ENCODE results near the gene MAP3K19.
"Not testable (repeated sequence)": the region's sequence is repeated elsewhere in the genome, so short reads cannot be mapped to it uniquely, and the experiment has no call there.

MAP3K19 gene

GRCh38 chr2:135052042-135052876, 5.0 kb upstream of the MAP3K19 start, which contains the start of gene RAB3GAP1:
TSS of gene RAB3GAP1 (plus strand) at chr2:135052292. CDS start at chr2:135052308, 16 bp downstream.
- peak; percentile 85 for DNase-seq (ENCODE audit: low spot score)

GRCh38 chr2:135050684-135051083, 3.4 kb upstream of the MAP3K19 start:
- no peak for DNase-seq (ENCODE audit: low spot score)

- DNase-seq (ENCODE audit: low spot score), result no peak
Observed at GRCh38 chr2:135050132-135050531, 2.9 kb upstream of the MAP3K19 start.

DNA sequence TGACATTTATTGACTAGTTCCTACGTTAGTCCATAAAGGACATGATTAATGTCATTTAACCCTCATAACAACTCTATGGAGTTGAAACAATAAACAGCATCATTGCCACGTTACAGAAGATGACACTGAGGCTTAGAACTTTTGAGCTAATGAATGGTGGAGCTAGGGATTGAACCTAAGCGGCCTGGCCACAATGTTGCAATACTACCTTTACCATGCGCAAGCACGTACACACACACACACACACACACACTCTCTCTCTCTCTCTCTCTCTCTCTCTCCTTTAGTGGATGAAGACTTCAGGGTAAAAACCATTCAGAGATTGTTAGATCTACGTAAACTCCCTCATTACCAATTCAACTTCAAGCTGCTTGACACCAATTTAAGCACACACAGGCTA, 875 bp upstream of the MAP3K19 start:
- DNase-seq (ENCODE audit: low spot score), result no peak

DNA sequence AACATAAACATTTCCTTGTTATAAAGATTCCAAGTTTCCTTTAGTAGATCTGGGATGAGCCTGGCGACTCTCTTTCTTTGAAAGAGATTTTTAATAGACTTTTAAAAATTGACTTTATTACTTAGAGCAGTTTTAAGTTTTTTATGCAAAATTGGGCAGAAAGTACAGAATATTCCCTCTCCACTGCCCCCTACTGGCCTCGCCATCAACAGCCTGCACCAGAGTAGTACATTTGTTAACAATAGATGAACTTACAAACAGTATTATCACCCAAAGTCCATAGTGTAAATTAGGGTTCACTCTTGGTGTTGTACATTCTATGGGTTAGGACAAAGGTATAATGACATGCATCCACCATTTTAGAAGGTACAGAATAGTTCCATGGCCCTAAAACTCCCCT, 3.9 kb downstream of the MAP3K19 start:
- no peak for DNase-seq (ENCODE audit: low spot score)

GRCh38 chr2:135037831-135038230, 9.4 kb downstream of the MAP3K19 start:
- no peak for DNase-seq (ENCODE audit: low spot score)

DNA sequence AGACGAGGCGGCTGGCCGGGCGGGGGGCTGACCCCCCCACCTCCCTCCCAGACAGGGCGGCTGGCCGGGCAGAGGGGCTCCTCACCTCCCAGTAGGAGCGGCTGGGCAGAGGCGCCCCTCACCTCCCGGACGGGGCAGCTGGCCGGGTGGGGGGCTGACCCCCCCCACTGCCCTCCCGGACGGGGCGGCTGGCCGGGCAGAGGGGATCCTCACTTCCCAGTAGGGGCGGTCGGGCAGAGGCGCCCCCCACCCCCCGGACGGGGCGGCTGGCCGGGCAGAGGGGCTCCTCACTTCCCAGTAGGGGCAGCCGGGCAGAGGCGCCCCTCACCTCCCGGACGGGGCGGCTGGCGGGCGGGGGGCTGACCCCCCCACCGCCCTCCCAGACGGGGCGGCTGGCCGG, 14.0 kb downstream of the MAP3K19 start:
- not testable (repeated sequence) for DNase-seq (ENCODE audit: low spot score)

GRCh38 chr2:135030826-135031225, 16.4 kb downstream of the MAP3K19 start:
- no peak for DNase-seq (ENCODE audit: low spot score)

GRCh38 chr2:135029481-135030134, 17.6 kb downstream of the MAP3K19 start:
- no peak for DNase-seq (ENCODE audit: low spot score)

DNA sequence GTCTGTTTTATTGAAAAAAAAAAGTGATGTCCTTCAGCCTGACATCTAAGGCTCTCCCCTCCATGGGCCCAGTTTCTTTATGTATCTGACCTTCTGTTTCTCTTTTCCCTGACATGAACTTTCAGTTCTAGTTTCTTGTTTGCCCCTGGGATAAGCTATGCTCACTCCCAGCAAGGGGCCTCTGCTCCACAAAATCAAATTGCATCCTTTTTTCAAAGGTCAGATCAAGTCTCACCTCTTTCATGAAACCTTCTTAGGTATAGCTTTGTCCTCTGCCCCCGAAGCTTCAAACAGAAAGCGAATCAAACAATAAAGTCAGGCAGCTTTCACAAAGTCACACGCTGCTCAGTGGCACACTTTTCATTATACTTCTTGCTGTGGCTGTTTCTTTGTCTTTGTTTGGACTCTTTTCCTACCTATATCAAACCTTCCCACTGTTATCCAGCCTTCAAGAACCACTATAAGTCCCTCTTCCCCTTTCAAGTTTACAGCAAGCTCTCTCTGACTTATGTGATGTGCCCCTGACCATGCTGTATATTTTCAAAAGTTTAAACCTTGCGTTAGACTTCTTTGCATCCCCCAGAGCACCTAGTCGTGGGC, 23.3 kb downstream of the MAP3K19 start:
- no peak for DNase-seq (ENCODE audit: low spot score)

GRCh38 chr2:135022952-135023880, 24.0 kb downstream of the MAP3K19 start:
- DNase-seq (ENCODE audit: low spot score), result no peak

GRCh38 chr2:135021618-135022017, 25.6 kb downstream of the MAP3K19 start:
- no peak for DNase-seq (ENCODE audit: low spot score)

GRCh38 chr2:135011633-135012032, 35.6 kb downstream of the MAP3K19 start:
- DNase-seq (ENCODE audit: low spot score), result no peak

DNA sequence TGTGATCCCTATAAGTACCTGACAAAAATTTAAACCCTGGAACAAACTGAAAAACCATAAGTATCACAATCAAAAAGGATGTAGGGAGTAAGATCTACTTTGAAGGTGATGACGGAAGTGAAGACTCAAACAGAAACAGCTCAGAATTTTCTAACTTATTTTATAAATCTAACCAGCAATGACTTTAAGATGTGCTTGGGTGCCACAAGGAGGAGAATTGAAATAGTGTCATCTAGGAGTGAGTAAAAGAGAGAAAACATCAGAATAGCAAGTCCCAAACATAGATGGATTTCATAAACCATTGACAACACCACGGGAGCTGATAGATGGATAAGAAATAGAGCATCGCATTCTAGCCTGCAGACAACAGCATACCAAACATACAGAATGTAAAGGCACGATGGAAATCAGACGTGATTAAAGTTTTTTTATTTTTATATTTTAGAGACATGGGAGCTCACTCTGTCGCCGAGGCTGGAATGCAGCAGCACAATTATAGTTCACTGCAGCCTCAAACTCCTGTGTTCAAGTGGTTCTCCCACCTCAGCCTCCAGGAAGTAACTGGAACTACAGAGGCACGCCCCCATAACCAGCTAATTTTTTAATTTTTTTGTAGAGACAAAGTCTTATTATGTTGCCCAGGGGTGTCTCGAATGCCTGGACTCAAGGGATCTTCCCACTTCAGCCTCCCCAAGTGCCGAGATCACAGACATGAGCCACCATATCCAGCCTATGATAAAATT, 36.9 kb downstream of the MAP3K19 start:
- no peak for DNase-seq (ENCODE audit: low spot score)

GRCh38 chr2:135009339-135009738, 37.9 kb downstream of the MAP3K19 start:
- DNase-seq (ENCODE audit: low spot score), result no peak

GRCh38 chr2:135005753-135006152, 41.5 kb downstream of the MAP3K19 start:
- no peak for DNase-seq (ENCODE audit: low spot score)

DNA sequence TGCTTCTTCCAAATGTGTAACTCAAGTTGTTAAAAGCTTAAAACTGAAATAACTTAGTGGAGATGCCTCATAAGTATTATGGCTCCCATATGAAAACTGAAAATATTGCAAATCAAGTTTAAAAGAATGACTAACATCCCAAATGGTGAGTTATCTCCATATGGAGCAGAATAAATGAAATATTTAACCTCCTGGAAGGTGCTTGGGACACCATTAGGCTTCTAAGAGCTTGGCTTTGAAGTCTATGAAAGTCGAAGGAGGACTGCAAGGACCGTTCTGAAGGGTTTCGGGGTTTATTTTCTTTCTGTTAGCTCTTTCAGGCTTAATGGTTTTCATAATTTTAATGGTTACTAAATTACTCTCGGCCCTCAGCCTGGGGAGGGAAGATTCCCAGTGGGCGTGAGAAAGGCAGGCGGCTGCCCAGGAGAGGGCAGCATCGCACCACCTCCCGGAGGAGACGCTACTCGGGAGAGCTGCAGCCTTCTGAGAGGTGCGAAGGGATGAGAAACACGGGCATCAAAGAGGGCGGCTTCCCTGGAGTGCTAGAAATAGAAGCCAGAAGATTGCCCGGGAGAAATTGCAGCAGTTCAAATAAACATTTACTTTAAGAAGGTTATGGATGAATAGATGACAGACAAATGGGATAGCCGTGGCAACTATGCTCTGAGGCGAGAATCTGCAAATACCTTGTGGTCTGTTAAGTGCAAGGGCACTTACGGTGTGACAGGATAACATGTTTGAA, 43.1 kb downstream of the MAP3K19 start:
- DNase-seq (ENCODE audit: low spot score), result peak; percentile 83

DNA sequence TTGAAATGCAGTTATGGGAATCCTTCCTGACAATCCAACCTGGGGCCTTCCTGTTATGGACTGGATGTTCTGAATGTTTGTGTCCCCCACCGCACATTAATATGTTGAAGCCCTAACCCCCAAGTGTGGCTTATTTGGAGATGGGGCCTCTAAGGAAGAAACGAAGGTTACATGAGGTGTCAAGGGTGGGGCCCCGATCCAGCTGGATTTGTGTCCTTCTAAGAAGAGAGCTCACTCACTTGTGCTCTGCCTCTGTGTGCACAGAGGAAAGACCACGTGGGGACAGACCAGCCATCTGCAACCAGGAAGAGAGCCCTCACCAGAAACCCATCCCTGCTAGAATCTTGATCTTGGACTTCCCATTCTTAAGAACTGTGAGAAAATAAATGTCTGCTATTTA, 44.4 kb downstream of the MAP3K19 start:
- DNase-seq (ENCODE audit: low spot score), result no peak

GRCh38 chr2:134999521-134999920, 47.7 kb downstream of the MAP3K19 start:
- DNase-seq (ENCODE audit: low spot score), result no peak

DNA sequence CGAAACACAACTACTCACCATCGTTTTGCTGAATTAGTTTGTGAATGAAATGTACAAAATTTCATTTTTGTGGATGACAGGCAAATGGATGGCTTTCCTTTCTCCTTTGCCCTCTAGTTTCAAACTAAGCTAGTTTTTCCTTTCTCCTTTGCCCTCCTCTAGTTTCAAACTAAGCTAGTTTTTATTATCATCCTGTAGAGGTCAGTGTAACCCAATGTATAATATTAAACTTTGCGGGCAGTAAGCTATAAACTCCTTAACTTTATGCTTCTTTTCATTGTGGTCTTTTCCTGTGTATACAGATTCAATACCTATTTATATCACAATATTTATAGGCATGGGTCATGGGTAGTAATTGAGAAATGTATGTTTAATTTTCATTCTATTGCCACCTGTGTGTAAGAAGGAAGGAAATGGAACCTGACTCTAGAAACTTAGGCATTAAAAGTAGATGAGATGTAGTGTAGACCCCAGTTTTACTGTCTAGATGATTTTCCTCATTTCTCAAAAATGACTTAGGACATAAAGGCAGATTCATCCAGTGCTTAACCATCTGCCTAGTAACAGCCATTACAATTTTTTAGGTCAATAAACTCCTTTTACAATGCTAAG, 58.1 kb downstream of the MAP3K19 start:
- no peak for DNase-seq (ENCODE audit: low spot score)

All from ecto neural progenitor cell (in vitro differentiated cells).